Ramos (cell line): ENCODE results near the gene NRP2.

Experiments used
- in situ Hi-C: fragments of 300-500 bp; cut with MboI; formaldehyde crosslinking; loops from one replicate; pipeline ENCODE4 v1.14.3; 2022; ENCODE audit warnings: low sequenced_read_pairs; ENCODE audit not compliant: unreplicated experiment

NRP2 gene

GRCh38 chr2:205835251-205835791 lies 153.0 kb downstream of the NRP2 start:
- in situ Hi-C loops = no loop called here

- in situ Hi-C loops = no loop called here
Observed at GRCh38 chr2:205835923-205836322, 153.6 kb downstream of the NRP2 start.

- in situ Hi-C loops = no loop called here
Observed at GRCh38 chr2:205836477-205837221, 154.3 kb downstream of the NRP2 start.

GRCh38 chr2:205837663-205838062 lies 155.4 kb downstream of the NRP2 start:
- in situ Hi-C loops = no loop called here

- in situ Hi-C loops = no loop called here
Observed at GRCh38 chr2:205845446-205845845, 163.1 kb downstream of the NRP2 start.
